T-helper 2 cell treated with Interferon-gamma antibody and Interleukin-4, amounts not matched to agents 100 ng/mL and 5 ng/mL, for 36 hours (primary cell): ENCODE results near the gene SCAF1. TPM values are rescaled to one million over a fixed set of nuclear protein-coding genes. Genes with fewer than 3 reads are reported as not detected.
"Not testable (repeated sequence)": the region's sequence is repeated elsewhere in the genome, so short reads cannot be mapped to it uniquely, and the experiment has no call there.

ENCODE experiments used
- intact Hi-C: fragments of 100-400 bp; cut with micrococcal nuclease; formaldehyde crosslinking; loops from one replicate; pipeline ENCODE4 v1.15.1; 2023
- total RNA-seq: library from RNA; stranded (reverse); gene quantifications from 2 replicates; pipeline ENCODE4 v1.2.3, GENCODE V29; 2022

SCAF1 gene
- total RNA-seq, 1 donor from 2014 or later: 65.4 TPM

DNA sequence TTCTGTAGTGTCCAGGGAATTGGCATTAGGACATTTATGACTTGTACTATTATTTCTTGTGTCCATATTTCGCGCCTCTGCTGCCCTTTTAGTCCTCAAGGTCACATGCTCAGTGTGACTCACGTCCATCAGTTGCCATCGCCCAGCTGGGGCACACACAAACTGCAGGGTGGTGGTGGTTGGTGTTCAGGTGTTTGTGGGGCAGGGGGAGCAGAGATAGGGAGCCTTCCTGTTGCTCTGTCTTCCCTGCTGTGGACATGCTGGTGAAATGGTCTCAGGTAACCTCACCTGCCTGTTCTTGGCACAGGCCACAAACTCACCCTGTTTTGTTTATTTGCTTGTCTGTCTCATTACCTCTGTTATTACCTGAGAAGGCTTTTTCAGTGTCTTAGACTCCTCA, 28.6 kb upstream of the SCAF1 start:
- intact Hi-C loops: no loop called here

DNA sequence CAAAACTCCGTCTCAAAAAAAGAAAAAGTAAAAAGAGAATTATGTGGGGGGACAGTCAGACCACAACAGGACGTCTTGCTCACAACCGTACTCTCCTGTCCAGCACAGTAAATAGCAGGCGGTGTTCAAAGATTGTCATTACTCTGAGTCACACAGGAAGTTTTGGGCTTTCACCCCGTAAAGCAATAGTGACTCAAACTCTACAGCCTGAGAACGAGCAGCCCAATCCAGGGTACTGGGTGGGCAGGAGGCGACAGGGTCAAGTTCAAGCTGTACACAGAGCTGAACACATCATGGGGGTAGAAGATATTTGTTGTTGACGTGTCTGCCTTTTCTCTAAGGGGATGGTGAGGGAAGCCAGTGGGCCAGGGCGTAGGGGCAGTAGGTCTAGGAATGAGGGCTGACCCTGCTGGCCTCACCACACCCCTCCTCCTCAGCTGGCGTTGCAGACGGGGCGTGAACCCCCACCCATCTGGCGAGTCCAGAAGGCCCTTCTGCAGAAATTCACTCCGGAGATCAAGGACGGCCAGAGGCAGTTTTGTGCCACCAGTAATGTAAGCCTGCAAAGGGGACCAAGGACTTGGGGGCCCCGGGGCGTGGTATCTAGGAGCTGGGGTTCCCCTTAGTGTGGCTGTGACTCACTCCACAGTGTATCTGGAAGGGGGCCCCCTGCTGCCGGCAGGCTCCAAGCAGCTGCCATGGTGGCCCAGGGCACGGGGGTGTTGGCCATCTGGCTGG, 27.7 kb upstream of the SCAF1 start:
- intact Hi-C loops: no loop called here

DNA sequence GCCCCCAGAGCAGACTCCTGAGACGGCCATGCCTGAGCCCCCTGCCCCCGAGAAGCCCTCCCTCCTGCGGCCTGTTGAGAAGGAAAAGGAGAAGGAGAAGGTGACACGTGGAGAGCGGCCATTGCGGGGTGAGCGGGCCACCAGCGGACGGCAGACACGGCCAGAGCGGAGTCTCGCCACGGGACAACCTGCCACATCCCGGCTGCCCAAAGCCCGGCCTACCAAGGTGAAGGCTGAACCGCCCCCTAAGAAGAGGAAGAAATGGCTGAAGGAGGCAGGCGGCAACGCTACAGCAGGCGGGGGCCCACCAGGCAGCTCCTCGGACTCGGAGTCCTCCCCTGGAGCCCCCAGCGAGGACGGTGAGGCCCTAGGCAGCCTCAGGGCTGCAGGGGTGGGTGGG, 26.1 kb upstream of the SCAF1 start:
- intact Hi-C loops: no loop called here

DNA sequence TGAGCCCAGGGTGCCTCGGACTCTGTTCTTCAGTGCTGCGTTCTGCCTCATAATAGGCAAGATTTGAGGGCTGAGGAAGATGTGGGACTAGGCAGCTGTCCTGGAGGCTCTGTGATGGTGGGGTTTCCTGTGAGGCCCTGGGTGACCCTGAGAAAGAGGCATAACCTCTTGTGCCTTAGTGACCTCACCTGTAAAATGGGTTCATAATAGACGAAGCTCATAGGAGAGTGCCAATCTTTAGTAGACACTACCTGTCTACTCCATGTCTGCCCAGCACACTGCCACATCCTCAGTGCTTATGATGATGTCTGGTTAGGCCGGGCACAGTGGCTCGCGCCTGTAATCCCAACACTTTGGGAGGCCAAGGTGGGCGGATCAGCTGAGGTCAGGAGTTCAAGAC, 25.5 kb upstream of the SCAF1 start:
- intact Hi-C loops: no loop called here

DNA sequence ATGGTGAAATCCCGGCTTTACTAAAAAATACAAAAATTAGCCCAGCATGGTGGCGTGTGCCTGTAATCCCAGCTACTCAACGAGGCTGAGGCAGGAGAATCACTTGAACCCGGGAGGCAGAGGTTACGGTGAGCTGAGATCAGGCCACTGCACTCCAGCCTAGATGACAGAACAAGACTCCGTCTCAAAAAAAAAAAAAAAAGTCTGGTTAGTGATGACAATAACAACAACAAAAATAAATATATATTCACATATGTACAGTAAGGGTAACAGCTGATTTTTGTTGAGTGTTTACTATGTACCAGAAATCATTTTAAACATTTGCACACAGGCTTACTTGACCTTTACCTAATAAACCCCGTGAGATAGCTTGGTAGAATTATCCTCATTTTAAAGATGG, 25.1 kb upstream of the SCAF1 start:
- intact Hi-C loops: no loop called here

DNA sequence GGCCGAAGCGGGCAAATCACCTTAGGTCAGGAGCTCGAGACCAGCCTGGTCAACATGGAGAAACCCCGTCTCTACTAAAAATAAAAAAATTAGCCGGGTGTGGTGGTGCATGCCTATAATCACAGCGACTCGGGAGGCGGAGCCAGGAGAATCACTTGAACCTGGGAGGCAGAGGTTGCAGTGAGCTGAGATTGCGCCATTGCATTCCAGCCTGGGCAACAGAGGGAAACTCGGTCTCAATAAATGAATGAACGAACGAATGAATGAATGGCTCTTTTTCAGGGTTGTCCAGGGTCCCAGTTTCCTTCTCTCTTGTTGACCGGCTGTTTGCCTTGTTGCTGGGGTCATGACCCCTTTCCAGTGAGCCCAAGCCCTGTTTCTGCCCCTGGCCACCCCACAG, 24.1 kb upstream of the SCAF1 start:
- intact Hi-C loops: not testable (repeated sequence)

DNA sequence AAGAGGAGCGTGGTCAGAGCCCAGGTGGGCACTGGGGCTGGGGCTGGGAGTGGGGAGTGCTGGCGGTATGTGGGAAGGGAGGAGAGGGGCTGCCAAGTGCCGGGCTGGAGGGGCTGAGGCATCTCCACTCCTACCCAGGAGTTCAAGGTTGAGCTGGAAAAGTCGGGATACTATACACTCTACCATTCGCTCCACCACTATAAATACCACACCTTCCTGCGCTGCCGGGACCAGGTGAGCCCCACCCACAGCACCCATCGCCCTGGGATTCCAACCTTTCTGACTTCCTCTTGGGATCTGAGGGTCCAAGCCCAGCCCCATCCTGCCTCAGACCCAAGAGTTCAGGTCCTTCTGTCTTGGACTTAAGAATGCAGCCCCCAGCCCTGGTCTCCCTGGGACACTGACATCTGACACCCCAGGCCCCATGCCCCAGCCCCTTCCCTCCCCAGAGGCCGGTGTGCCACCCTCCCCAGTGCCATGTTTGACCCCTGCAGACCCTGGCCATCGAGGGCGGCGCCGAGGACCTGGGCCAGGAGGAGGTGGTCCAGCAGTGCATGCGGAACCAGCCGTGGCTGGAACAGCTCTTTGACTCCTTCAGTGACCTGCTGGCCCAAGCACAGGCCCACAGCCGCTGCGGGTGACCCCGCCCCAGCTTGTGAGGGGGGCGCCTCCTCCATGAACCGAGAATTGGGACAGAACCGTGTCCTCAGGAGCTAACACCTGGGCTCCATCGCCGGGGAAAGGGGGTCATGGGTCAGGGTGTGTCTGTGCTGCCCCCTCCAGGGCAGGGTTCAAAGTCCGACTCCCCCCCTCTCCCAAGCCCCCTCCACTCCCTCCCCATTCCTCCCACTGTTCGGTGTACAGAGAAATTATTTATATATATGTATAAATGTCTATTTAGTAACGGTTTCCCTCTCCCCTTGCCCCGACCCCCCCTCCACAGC, 16.8 kb upstream of the SCAF1 start:
- intact Hi-C loops: no loop called here

DNA sequence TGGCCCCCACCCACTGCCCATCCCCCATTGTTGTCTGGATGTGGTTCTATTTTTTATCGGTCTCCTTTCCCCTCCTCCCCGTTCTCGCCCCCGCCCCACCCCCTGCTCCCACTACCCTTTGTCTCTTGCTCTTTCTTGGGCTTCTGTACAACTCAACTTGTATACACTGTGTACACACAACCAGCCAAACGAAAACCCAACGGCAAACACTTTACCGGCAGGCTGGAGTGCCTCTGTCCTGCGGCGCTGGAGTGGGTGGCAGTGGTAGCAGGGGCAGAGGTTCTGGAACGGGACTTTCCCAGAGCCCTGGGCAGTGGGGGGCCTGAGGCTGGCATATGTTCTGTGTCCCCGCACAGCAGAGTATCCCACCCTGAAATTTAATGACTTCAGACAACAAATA, 15.8 kb upstream of the SCAF1 start:
- intact Hi-C loops: no loop called here

DNA sequence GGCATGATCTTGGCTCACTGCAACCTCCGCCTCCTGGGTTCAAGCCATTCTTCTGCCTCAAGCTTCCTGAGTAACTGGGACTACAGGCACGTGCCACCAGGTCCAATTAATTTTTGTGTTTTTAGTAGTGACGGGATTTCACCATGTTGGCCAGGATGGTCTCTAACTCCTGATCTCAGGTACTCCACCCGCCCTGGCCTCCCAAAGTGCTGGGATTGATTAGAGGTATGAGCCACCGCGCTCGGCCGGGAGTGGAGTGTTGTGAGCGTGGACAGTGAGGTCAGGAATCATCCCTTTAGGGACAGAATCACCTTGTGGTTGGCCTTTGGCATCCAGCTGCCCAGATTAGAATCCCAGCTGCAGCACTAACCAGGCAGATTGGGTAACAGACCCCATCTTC, 12.3 kb upstream of the SCAF1 start:
- intact Hi-C loops: no loop called here

DNA sequence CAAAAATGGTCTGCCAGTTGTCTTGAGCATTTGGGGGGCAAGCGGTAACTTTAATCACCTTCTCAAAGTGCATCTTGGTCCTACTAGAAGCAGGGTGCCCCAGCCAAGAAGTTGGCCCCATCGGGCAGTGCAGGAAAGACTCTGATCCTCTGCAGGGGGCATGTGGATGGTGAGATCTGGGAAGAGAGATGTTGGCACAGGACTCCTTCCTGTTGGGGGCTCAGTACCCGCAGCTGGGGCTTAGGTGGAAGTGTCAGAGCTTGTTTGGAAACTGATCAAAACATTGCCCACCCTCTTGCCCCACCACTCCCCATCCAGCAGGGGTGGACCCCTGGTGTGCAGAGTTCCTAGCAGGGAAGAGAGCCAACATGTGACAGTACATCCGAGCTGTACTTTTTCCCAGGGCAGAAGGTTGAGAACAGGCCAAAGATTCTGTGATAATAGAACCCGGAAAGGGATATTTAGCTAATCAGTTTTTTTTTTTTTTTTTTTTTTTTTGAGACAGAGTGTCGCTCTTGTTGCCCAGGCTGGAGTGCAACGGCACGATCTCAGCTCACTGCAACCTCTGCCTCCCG, 10.9 kb upstream of the SCAF1 start:
- intact Hi-C loops: no loop called here

DNA sequence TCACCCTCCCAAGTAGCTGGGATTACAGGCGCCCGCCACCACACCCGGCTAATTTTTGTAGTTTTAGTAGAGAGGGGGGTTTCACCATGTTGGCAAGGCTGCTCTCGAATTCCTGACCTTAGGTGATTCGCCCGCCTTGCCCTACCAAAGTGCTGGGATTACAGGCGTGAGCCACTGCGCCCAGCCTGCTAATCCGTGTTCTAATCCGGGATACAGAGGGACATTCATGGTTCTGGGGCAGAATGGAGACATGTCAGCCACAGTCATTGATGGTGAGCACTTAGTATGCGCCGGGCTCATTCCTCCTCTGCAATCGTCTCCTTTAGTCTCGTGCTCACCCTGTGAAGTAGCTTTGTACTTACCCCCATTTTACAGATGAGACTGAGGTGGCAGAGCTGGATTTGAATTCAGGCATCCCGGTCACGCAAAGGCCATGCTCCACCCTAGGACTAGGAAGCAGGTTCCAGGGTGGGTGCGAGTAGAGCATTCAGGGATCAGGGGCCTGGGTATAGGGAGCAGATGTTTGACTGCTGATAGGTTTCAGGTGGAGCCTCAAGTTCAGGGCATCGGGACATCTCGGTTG, 10.3 kb upstream of the SCAF1 start:
- intact Hi-C loops: no loop called here

DNA sequence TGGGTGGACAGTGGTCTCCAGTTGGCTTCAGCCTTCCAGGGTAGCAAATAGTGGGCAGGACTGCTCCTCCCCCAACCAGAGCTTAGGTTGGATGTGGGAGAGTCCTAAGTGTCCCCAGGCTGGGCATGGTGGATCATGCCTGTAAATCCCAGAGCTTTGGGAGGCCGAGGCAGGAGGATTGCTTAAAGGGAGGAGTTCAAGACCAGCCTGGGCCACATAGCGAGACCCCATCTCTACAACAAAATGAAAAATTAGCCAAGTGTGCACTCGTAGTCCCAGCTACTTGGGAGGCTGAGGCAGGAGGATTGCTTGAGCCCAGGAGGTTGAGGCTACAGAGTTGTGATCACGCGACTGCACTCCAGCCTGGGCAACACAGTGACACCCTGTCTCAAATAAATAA, 9.4 kb upstream of the SCAF1 start:
- intact Hi-C loops: no loop called here

DNA sequence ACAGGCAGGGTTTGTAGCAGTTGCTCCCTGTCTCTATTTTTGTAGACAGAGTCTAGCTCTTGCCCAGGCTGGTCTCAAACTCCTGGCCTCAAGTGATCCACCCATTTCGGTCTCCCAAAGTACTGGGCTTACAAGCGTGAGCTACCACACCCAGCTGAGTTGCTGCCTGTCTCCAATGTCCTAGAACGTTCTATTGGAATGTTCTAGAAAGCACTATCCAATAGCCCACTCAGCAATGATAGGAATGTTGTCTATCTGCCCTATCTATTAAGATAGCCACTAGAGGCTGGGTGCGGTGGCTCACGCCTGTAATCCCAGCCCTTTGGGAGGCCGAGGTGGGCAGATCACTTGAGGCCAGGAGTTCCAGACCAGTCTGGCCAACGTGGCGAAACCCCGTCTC, 8.7 kb upstream of the SCAF1 start:
- intact Hi-C loops: not testable (repeated sequence)

DNA sequence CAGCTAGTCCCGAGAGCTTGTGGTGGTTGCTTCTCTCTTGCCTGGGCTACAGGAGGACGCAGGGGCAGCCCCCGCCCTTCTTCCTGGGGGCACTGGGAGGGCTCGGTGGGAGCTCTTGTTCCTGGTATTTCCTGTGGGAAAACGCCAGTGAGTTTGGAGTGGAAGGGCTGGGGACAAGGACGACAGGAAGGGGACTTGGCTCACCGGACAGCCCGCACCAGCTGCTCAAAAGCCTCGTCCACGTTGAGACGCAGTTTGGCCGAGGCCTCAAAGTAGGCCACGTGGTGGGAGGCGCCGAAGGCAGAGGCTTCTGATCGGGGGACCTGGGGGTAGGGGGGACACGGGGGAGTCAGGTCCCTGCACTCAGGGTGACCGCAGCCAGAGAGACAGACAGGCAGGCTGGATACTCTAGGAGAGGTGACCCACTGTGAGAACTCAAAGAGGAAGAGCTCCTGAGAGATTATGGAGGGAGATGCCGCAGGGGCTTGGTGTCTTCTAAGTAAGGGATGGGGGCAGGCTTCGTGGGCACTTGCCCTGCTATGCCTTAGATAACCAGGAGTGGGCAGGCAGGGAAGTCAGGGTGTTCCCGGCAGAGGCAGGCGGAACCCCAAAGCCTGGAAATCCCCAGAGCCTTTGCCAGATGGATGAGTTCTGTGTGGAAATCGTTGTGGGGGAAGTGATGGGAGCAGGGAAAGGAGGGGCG, 6.3 kb upstream of the SCAF1 start:
- intact Hi-C loops: no loop called here

DNA sequence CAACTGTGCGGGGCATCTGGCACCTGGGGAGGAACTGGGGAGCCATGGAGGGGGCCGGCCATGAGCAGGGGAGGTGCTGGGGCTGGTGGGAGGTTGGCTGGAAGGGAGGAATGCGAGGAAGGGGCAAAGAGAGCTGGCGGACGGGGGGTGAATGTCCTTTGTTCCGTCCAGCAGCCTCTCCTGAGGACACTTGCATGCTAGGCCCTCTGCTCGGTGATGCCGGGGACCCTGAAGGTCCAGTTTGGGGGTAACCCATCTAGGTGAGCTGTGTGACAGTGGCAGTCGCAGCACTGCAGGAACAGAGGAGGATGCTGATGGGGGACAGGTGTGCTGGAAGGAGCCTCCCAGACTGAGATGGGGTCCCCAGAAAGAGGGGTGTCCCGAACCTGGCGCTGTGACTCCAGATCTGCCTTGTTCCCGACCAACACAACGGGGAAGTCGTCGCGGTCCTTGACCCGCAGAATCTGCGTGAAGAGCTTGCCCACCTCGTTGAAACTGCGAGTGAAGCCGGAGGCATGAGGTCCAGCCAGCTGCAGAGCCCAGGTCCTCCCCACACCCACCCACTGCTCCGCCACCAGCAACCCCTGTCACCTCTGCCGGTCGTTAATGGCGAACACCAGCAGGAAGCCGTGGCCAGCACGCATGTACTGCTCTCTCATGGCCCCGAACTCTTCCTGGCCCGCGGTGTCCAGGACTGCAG, 5.6 kb upstream of the SCAF1 start:
- intact Hi-C loops: no loop called here

DNA sequence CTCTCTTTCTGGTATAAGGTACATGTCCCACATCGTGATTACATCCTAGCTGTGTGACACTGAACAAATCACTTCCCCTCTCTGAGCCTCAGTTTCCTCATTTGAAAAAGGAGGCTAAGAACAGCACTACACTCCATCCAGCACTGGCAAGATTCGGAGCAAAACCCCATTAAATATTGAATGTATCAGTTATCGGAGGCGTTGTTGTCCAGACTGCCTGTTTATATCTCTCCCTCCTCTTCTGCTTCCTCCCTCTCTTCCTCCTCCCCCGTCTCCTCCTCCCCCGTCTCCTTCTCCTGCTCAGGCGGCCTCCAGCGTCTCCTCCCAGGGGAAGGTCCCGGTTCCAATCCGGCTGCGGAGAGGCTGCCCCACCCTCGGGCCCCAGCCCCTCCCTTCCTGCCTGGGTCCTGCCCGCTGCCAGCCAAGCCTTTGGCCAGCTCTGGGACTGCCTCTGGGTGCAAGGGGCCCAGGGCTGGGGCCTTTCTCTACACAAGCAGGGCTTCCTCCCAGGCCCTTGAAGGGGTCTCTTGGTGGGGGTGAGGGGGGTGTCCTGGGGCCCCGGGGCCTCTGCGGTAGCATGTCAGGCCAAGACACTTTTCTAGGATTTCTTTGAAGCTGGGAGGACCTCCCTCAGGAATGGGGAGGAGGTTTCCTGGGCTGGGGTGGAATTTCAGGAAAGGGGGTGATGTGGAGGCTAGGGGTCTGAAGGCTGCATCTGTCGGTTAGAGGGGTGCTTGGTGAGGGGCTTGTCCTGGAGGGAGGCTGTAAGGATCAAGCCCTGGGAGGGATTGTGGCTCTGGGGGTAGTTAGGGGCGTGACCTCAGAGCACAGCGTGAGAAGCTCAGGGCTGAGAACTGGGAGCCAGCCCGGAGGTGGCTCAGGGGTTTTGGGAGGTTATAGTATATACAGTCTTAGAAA, 3.9 kb upstream of the SCAF1 start:
- intact Hi-C loops: no loop called here

DNA sequence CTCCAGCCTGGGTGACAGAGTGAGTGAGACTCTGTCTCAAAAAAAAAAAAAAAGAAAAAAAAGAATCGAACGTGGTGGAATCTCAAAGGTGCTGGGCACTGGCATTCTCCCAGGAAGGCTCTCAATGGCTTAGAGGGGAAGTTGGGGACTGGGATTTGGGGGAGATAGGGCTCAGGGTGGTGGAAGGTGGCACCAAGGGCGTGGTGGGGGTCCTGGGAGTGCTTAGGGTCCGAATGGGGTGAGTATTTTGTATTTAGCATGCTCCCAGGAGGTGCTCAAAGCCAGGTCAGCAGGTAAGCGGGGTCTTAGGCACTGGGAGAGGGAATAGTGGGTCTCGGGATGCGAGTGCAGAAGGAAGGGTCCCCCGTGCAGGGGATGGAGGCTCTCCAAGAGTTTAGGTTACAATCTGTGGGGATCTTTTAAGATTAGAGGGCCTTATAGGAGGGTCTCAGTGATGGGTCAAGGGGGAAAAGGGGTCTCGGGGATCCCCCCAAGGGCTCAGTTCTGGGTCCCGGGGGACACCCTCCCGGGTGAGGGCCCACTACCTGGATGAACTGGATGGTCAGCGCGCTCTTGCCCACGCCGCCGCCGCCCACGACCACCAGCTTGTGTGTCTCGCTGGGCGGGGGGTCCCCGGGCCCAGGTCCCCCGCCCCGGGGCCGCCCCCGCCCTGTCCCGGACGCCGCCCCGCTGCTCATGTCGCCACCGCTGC, 2.5 kb upstream of the SCAF1 start:
- intact Hi-C loops: loop anchor here (1.0 to 2.0 kb wide), 5 partner anchors 46 to 211 kb away; partner anchors contain the start of genes ALDH16A1, NOSIP and PTOV1

DNA sequence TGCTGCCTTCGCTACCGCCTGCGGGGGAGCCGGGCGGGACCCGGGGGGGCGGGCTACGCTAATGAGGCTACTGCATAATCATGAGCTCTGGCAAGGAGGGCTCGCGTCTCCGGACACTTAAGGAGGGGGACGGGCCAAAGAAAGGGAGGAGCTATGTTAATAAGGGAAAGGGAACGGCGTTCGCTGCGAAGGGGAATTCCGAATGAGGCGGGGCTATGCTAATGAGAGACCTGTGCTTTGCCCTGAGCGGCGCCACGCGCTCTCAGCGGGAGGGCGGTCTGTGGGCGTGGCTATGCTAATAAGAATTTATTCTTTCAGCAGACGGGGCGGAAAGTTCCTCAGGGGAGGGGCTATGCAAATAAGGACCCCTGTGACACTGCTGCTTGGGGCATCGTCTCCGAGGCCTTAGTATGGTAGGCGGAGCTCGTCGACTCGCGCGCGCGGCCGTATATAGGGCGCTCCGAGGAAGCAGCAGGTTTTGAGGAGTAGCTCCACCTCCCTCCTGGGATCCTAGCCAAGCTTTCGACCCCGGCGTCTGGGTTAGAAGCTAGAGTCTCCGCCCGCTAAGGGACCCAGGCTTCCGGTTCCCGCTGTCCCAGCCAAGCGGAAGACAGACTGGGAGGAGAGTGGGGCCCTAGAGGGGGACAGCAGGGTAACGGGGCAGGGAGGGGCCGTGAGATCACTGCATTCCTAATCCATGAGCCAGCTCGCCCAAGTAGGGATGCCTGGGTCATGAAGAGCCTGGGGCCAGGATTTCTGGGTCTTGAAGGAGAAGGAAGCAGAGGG, 1.7 kb upstream of the SCAF1 start, which contains the start of gene RRAS:
TSS of gene RRAS (minus strand) at position 31 of the 786 bp plus-strand sequence. CDS start 45 bp downstream, outside the sequence.
- intact Hi-C loops: loop anchor here (1.0 to 2.0 kb wide), 5 partner anchors 47 to 210 kb away; partner anchors contain the start of genes ALDH16A1, NOSIP and PTOV1
